Left ventricle myocardium superior (tissue), 1 donor: ENCODE results near the gene CD40LG. TPM values are rescaled to one million over a fixed set of nuclear protein-coding genes. Genes with fewer than 3 reads are reported as not detected.

ENCODE experiments used
- ATAC-seq: fragments of 200-7000 bp; cut with Tn5 transposase; one replicate; pipeline ENCODE4 v1.9.1; 2020; ENCODE audit warnings: mild to moderate bottlenecking, moderate library complexity
- DNase-seq: peaks from one replicate; pipeline ENCODE4 v3.0.0-alpha.2; 2020
- intact Hi-C: fragments of 100-400 bp; cut with micrococcal nuclease; formaldehyde crosslinking; loops from one replicate; pipeline ENCODE4 v1.11.0; 2022
- long read RNA-seq: library from polyadenylated mRNA; unstranded; transcript quantifications from one replicate; pipeline ENCODE4 v2.0.0, GENCODE V29; 2021
- total RNA-seq: library from RNA; stranded (reverse); fragmentation: NEBNext Ultra II Directional; extraction: Animal tissue kit (Norgen Biotek cat#: 25700); gene quantifications from one replicate; pipeline ENCODE4 v1.2.1, GENCODE V29; 2021
- donor health status: DM: no; HTN: yes; CAD: no; lungs with severe emphysema.

Gene CD40LG
- total RNA-seq, result 0.15 TPM
- long read RNA-seq, partial matches to known transcripts, result 0 of 1 reads
- long read RNA-seq, other reads (novel, unspliced or antisense), result 0 of 1 reads

- intact Hi-C loops, result no loop called here
- DNase-seq (no peak), ATAC-seq (no peak)
These were observed at the start of gene CD40LG for GRCh38 chrX:136647677-136648360. TSS of gene CD40LG (plus strand) at chrX:136648158. CDS start at chrX:136648249, 91 bp downstream.

DNA sequence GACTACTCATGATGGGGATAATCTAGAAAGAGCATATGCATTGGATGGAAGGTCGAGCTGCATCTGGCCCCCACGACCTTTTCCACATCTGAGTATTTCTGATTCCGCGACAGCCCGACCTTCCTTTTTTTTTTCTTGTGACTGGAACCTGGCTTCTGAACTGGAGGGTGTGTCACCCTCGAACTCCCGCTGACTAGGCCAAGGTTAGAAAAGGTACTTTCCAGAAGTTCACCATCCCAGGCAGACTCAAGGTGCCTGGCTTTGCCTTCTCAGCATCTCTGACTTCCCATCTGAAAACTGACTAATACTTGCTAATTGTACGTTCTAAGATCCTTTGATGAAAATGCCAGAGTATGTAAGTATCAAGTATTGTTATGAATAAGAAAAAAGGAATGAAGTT is 49.3 kb upstream of the CD40LG start:
- ATAC-seq, result no peak
- intact Hi-C loops, result no loop called here
- DNase-seq, result no peak

- intact Hi-C loops, result no loop called here
- ATAC-seq, result no peak
- no peak for DNase-seq
These were observed 47.9 kb upstream of the CD40LG start for GRCh38 chrX:136600059-136600458.

DNA sequence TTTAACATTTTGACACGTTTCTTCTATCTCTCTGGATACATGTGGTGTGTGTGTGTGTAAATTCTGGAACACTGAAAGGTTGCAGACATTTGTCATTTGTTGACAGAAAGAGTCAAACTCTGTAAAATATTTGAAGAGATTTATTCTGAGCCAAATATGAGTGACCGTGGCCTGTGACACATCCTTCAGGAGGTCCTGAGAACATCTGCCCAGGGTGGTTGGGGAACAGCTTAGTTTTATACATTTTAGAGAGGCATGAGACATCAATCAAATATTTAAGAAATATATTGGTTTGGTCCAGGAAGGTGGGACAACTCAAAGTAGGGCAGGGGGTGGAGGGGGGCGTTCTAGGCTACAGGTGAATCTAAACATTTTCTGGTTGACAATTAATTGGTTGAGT is 40.7 kb upstream of the CD40LG start:
- intact Hi-C loops, result no loop called here
- no peak for ATAC-seq
- no peak for DNase-seq

- intact Hi-C loops, result no loop called here
- ATAC-seq (peak; percentile 45), DNase-seq (peak; percentile 49)
These were observed 39.5 kb upstream of the CD40LG start for GRCh38 chrX:136608295-136608933.

DNA sequence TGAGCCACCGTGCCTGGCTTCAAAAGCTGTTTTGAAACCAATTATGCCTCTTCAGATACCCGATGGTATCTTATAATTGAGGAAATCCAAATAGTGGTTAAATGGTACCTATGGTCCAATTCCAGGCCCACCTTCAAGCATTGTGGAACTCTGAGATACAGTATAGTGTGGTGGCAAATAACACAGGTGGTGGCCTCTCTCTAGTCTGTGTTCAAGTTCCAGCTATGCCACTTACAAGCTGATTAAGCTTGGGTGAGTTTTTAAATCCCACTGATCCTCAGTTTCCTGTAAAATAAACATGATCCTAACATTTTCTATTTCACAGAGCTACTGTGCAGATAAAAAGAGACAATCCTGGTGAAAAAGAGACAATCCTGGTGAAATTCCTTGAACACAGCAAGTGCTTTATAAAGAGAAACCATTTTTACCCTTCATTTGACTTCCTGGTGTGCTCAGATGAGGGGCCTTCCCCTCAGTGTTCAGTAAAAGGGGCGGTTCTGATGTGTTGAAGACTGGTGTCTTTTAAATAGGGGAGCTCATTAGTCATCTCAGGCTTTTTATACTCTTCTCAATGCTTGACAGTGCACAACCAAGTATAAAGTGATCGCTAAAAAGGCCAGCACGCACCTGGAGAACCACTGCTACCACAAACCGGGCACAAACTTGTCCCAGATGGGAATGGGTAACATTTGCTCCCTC is 30.8 kb upstream of the CD40LG start:
- intact Hi-C loops, result no loop called here
- no peak for ATAC-seq

GRCh38 chrX:136619899-136620505 is 28.0 kb upstream of the CD40LG start:
- DNase-seq (no peak), ATAC-seq (no peak)
- intact Hi-C loops, result no loop called here

More for the DNA sequence above, 30.8 kb upstream of the CD40LG start:
- DNase-seq, result no peak

DNA sequence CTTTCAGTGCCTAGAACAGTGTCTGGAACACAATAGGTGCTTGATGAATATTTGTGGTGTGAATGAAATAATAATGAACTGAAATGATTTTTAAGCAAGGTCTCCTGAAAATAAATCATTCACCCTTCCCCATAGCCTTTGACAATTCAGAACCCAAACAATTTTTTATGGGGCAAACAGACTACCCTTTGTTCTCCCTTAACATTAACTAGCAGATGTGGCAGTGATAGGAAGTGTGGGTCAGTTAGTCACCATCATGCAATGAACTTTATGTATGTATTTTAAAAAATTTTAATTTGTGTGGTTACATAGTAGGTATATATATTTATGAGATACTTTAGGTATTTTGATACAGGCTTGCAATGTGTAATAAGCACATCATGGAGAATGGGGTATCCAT is 27.2 kb upstream of the CD40LG start:
- ATAC-seq (no peak), DNase-seq (no peak)
- intact Hi-C loops, result no loop called here

DNA sequence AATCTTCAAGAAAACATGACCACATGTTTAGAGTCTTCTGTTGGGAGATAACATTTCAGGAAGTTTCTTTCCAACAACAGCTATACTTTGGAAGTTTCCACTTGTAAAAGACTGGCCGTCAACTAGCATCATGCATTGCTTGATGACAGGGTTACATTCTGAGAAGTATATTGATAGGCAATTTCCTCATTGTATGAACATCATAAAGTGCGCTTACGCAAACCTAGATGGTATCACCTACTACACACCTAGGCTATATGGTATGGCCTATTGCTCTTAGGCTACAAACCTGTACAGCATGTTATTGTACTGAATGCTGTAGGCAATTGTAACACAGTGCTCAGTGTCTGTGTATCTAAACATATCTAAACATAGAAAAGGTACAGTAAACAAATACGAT is 25.4 kb upstream of the CD40LG start:
- intact Hi-C loops, result no loop called here
- DNase-seq (no peak), ATAC-seq (no peak)

DNA sequence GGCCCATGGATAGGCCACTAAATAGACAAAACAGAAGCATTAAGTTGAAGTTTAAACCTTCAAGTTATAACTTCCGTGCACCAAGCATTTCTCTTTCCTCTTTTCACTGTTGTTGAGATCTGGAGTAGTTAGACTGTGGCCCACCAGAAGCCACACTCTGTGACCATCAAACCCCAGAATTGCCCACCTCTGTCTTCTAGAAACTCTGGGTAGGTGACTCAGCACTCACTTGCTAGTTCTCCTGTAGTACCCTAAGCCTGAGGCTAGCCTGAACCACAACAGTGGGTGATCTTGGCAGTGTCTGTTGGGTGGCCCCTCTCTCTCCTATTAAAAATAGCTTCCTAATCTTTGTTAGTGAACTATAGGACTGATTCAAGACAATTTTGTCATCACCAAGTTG is 24.6 kb upstream of the CD40LG start:
- ATAC-seq (no peak), DNase-seq (no peak)
- intact Hi-C loops, result no loop called here

- intact Hi-C loops, result no loop called here
- DNase-seq (no peak), ATAC-seq (no peak)
These were observed 22.7 kb upstream of the CD40LG start for GRCh38 chrX:136625246-136625645.

GRCh38 chrX:136626237-136626636 is 21.7 kb upstream of the CD40LG start:
- DNase-seq, result no peak
- intact Hi-C loops, result no loop called here
- ATAC-seq, result no peak

GRCh38 chrX:136626891-136627290 is 21.1 kb upstream of the CD40LG start:
- ATAC-seq (no peak), DNase-seq (no peak)
- intact Hi-C loops, result no loop called here

DNA sequence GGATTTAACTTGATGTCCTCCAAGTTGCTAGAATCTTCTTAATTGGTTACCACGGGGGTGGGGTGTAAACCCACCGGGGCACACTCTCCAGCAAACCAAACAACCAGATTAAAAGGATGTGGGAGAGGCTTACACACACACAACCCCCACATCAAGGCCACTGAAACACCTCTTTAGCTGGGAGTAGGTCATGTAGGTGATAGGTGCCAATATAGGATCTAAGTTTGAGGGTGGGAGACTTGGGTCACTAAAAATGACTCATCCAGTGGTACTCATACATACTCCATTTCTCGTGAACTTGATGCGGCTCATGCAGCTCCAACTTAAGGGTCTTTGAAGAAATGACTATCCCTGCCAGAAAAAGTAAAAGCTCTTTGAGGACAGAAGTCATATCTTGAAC is 20.5 kb upstream of the CD40LG start:
- no peak for ATAC-seq
- DNase-seq, result no peak
- intact Hi-C loops, result no loop called here

GRCh38 chrX:136629084-136629750 is 18.7 kb upstream of the CD40LG start:
- DNase-seq (no peak), ATAC-seq (no peak)
- intact Hi-C loops, result no loop called here

DNA sequence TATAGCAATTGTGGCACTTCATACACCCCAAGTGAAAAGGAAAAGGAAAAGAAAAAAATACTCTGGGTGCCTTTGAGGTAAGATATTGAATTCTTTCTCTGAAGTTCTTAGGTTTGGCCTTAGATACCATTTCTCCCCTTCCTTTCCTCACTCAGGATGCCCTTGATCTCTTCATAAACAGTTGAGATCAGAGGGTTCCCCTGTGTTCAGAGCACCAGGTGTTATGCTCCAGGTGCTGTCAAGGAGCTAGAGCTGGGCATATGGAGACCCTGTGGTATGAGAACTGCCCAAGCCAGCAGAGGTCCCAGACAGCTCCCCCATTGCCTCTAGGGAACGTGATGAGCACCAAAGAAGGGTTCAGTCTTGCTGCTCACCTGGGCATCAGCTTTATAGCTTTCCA is 17.1 kb upstream of the CD40LG start:
- ATAC-seq, result no peak

DNA sequence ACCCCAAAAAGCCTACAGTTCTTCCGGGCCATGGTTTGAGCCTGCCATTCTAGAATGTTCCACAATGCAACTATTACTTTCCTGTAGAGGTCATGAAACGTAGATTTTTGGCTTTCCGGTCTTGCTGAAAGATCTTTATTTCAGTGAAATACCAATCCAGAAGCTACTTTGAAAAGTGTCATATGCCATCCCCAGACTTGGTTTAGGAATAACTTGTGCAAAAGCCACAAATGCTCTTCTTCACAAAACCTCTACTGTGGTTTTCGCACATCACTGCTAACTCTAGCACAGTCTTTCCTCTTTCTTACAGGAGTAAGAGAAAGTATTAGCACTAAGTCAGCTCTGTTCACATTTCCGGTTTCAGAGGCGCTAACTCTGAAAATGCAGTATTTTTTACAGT is 12.7 kb upstream of the CD40LG start:
- intact Hi-C loops, result no loop called here
- no peak for DNase-seq
- no peak for ATAC-seq

More for the DNA sequence above, 17.1 kb upstream of the CD40LG start:
- DNase-seq, result no peak
- intact Hi-C loops, result no loop called here

DNA sequence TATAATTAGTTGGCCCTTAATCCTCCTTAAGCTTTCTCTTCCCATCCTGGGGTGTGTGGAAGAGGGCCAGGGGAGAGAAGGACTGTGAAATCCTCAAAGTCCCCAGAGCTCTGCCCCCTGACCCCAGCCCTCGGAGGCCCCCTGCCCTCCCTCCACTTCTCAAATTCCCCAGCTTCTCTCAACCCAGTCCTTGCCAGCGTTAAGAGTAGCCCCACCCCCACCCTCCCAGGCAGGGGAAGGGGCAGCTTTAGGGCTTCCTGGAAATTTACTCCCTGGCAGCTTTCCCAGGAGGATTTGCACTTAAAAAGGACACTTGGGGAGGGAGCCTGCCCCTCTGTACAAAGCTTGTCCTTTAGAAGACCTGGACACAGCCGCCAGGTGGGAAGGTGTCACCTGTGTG is 11.8 kb upstream of the CD40LG start:
- ATAC-seq (no peak), DNase-seq (no peak)
- intact Hi-C loops, result no loop called here

- ATAC-seq (no peak), DNase-seq (no peak)
- intact Hi-C loops, result no loop called here
These were observed 8.3 kb upstream of the CD40LG start for GRCh38 chrX:136639506-136640176.
